K562 (cell line): Measurements from ENCODE around the gene HK2. TPM values are rescaled to one million over a fixed set of nuclear protein-coding genes. Genes with fewer than 3 reads are reported as not detected.

Experiments
- AFF4 ChIP-seq: sonication (generic); formaldehyde crosslinking; IDR thresholded peaks from 2 replicates; pipeline ENCODE4 v1.8.0; 2023; ENCODE audit warnings: mild to moderate bottlenecking, missing genetic modification reagents
- C11orf30 ChIP-seq: fragments of 450-650 bp; IDR thresholded peaks from 2 replicates; pipeline ENCODE4 v1.6.1; 2016; ENCODE audit warnings: low read depth, mild to moderate bottlenecking
- CEBPG ChIP-seq, 3 experiments: fragments of 200-800 bp in 1 of 3; sonication (Bioruptor generic) in 1 of 3; sonication (generic) in 1 of 3; formaldehyde crosslinking in 1 of 3; IDR thresholded peaks in 2 of 3; conservative IDR thresholded peaks in 1 of 3; 2 replicates each; pipeline versions ENCODE4 v1.6.1 to v1.8.0; 2016 to 2022; ENCODE audit warnings: missing compliant biosample characterization in 2 of 3, missing genetic modification characterization in 2 of 3, mild to moderate bottlenecking in 1 of 3, missing genetic modification reagents in 1 of 3
- ELK3 ChIP-seq: fragments of 450-650 bp; formaldehyde crosslinking; IDR thresholded peaks from 2 replicates; pipeline ENCODE4 v1.4.0; 2020; ENCODE audit warnings: mild to moderate bottlenecking
- EP400 ChIP-seq: fragments of 450-650 bp; IDR thresholded peaks from 2 replicates; pipeline ENCODE4 v1.6.1; 2017; ENCODE audit warnings: antibody characterized with exemption, mild to moderate bottlenecking, moderate library complexity
- FOXM1 ChIP-seq, 2 experiments: fragments of 450-650 bp in 1 of 2; sonication (generic) in 1 of 2; formaldehyde crosslinking in 1 of 2; IDR thresholded peaks; 2 replicates each; pipeline versions ENCODE4 v1.6.1 to v1.9.0; 2017 to 2022; ENCODE audit warnings: low read depth in 2 of 2, mild to moderate bottlenecking in 2 of 2, missing genetic modification reagents in 1 of 2, moderate library complexity in 1 of 2
- IRF9 ChIP-seq: fragments of 450-650 bp; IDR thresholded peaks from 2 replicates; pipeline ENCODE4 v1.6.1; 2016; ENCODE audit warnings: missing biosample characterization, missing genetic modification characterization
- MCM3 ChIP-seq: fragments of 450-650 bp; IDR thresholded peaks from 2 replicates; pipeline ENCODE4 v1.6.1; 2016
- NCOR1 ChIP-seq: fragments of 450-650 bp; IDR thresholded peaks from 2 replicates; pipeline ENCODE4 v1.6.1; 2016; ENCODE audit warnings: mild to moderate bottlenecking, moderate library complexity
- RBM15 ChIP-seq: fragments of 200-400 bp; formaldehyde crosslinking; IDR thresholded peaks from 2 replicates; pipeline ENCODE4 v1.6.1; 2018; ENCODE audit warnings: mild to moderate bottlenecking, low read length, moderate library complexity; ENCODE audit not compliant: insufficient read depth
- RFX5 ChIP-seq: IDR thresholded peaks from 2 replicates; pipeline ENCODE4 v1.6.1; 2011; ENCODE audit warnings: low read depth, mild to moderate bottlenecking, improper control_type of control experiment, low read length
- SETDB1 ChIP-seq: IDR thresholded peaks from one replicate; pipeline ENCODE4 v1.6.1; 2012; ENCODE audit warnings: low read length, control low read depth, inconsistent platforms
- SFPQ ChIP-seq: fragments of 200-400 bp; formaldehyde crosslinking; IDR thresholded peaks from 2 replicates; pipeline ENCODE4 v1.6.1; 2017; ENCODE audit warnings: mild to moderate bottlenecking, low read depth, low read length, moderate library complexity
- SMAD4 ChIP-seq: fragments of 250-450 bp; sonication (Bioruptor Pico); conservative IDR thresholded peaks from 2 replicates; pipeline ENCODE4 v1.8.0; 2021; ENCODE audit warnings: inconsistent platforms, mild to moderate bottlenecking, moderate library complexity
- SMARCA4 ChIP-seq: fragments of 450-650 bp; IDR thresholded peaks from 2 replicates; pipeline ENCODE4 v1.6.1; 2016
- ZNF347 ChIP-seq: fragments of 450-650 bp; formaldehyde crosslinking; IDR thresholded peaks from 2 replicates; pipeline ENCODE4 v1.4.0; 2020; ENCODE audit warnings: low read depth, mild to moderate bottlenecking, moderate library complexity
- ZNF699 ChIP-seq: fragments of 250-450 bp; sonication (Bioruptor Pico); IDR thresholded peaks from 2 replicates; pipeline ENCODE4 v1.8.0; 2021; ENCODE audit warnings: mild to moderate bottlenecking, moderate library complexity; ENCODE audit not compliant: insufficient replicate concordance
- ZNF77 ChIP-seq: fragments of 250-450 bp; sonication (Bioruptor Pico); IDR thresholded peaks from 2 replicates; pipeline ENCODE4 v1.5.0; 2020
- ZSCAN32 ChIP-seq: fragments of 450-650 bp; formaldehyde crosslinking; IDR thresholded peaks from 2 replicates; pipeline ENCODE4 v1.4.0; 2020; ENCODE audit warnings: mild to moderate bottlenecking, moderate library complexity
- polyA plus RNA-seq, 8 experiments: library from polyadenylated mRNA; depleted of rRNA in 4 of 8; stranded (reverse) in 5 of 8; unstranded in 3 of 8; fragments of >200 nt; fragmentation: Nextera tagmentation in 2 of 8; fragmentation: Illumina TruSeq in 1 of 8; extraction: Ambion mirVana in 2 of 8; extraction: Trizol in 1 of 8; gene quantifications; 2 replicates each; pipeline versions ENCODE4 v1.2.1 to v1.2.3, GENCODE V29; 2011 to 2014; ENCODE audit warnings: inconsistent platforms in 1 of 8, missing spikeins in 1 of 8
- total RNA-seq, 7 experiments: library from RNA; depleted of rRNA in 6 of 7; stranded (reverse); fragments of >200 nt in 6 of 7; fragmentation: Illumina TruSeq in 2 of 7; extraction: Trizol in 2 of 7; gene quantifications; 2 replicates each; pipeline versions ENCODE4 v1.2.1 to v1.2.3, GENCODE V29; 2011 to 2021; ENCODE audit warnings: low replicate concordance in 1 of 7

The HK2 gene
- total and polyA plus RNA-seq, 9 of the 15 experiments (the other 6 are each of a cell fraction or from before 2014, with no cell fraction given) = 4.7 to 56.0 (median 19.9) TPM

- no peak for TF ChIP-seq AFF4 (CRISPR knock-in tag)
- TF ChIP-seq ZNF347 = no peak
- TF ChIP-seq ZSCAN32 = no peak
- no peak for TF ChIP-seq MCM3
- TF ChIP-seq FOXM1 (IDR thresholded peaks at IDR 0.05; ENCODE audit: low read depth) = peak; percentile 79
- TF ChIP-seq FOXM1 (CRISPR knock-in tag; IDR thresholded peaks at IDR 0.05; ENCODE audit: low read depth) = no peak
- no peak for TF ChIP-seq RBM15
- no peak for TF ChIP-seq IRF9
- peak; percentile 60; the same call in 1 of the 2 replicates for TF ChIP-seq SMARCA4
- no peak for TF ChIP-seq SFPQ
- TF ChIP-seq C11orf30 = no peak
- peak; percentile 46 for TF ChIP-seq EP400
- peak; percentile 58; the same call in 1 of the 2 replicates for TF ChIP-seq CEBPG (CRISPR knock-in tag; IDR thresholded peaks at IDR 0.05)
- peak in 1 of 2 experiments; percentile 87; a peak in 2 of 4 replicates for TF ChIP-seq CEBPG (tag; conservative IDR thresholded peaks at IDR 0.05 in 1 of 2, IDR thresholded peaks at IDR 0.05 in 1 of 2)
- TF ChIP-seq RFX5 = no peak
- no peak for TF ChIP-seq ELK3 (CRISPR knock-in tag)
- no peak for TF ChIP-seq SETDB1
- peak; percentile 100 for TF ChIP-seq SMAD4 (CRISPR knock-in tag)
- peak; percentile 93 for TF ChIP-seq NCOR1
- TF ChIP-seq ZNF699 (CRISPR knock-in tag) = no peak
- no peak for TF ChIP-seq ZNF77 (CRISPR knock-in tag)
Measured at GRCh38 chr2:74862020-74862964, 28.4 kb downstream of the HK2 start (continued).
